H1 (cell line): ENCODE data around the gene CARD11. TPM values are rescaled to one million over a fixed set of nuclear protein-coding genes. Genes with fewer than 3 reads are reported as not detected.

Source experiments
- CTCF ChIA-PET: fragments of 300-600 bp; sonication (Branson Sonifier 250); formaldehyde crosslinking; loops from one replicate; lab custom pipeline; 2021; ENCODE audit not compliant: partially characterized antibody; lab: Charles Lee
- POLR2A ChIA-PET: fragments of 300-600 bp; sonication (Branson Sonifier 250); formaldehyde crosslinking; loops from one replicate; lab custom pipeline; 2021; ENCODE audit warnings: inconsistent platforms; ENCODE audit not compliant: partially characterized antibody; lab: Charles Lee
- DNase-seq, 2 experiments: peaks; one replicate each; pipeline versions ENCODE4 v3.0.0 to v3.0.0-alpha.2; 2010 to 2022; ENCODE audit warnings: low spot score in 2 of 2, low read depth in 1 of 2, mixed read lengths in 1 of 2
- FAIRE-seq: peaks from 2 replicates; lab custom pipeline; 2011; peaks lifted over from hg19 to GRCh38; lab: Jason Lieb, UNC
- H2AFZ ChIP-seq: 2 replicates; pipeline ENCODE4 v1.8.1; 2012; ENCODE audit warnings: low read length, inconsistent platforms
- H2AK5ac ChIP-seq: 2 replicates; pipeline ENCODE4 v1.6.1; 2013; ENCODE audit warnings: low read depth, low read length
- H2BK120ac ChIP-seq: replicated peaks from 2 replicates; pipeline ENCODE3; 2013; ENCODE audit warnings: low read depth, low read length, inconsistent platforms
- H2BK12ac ChIP-seq: 2 replicates; pipeline ENCODE4 v1.6.1; 2013; ENCODE audit warnings: low read depth, low read length
- H2BK15ac ChIP-seq: 2 replicates; pipeline ENCODE4 v1.6.1; 2013; ENCODE audit warnings: low read length
- H2BK20ac ChIP-seq: 2 replicates; pipeline ENCODE4 v1.6.1; 2013; ENCODE audit warnings: low read length
- H2BK5ac ChIP-seq: 2 replicates; pipeline ENCODE4 v1.6.1; 2013; ENCODE audit warnings: low read depth, low read length
- H3K14ac ChIP-seq: 2 replicates; pipeline ENCODE4 v1.6.1; 2013; ENCODE audit warnings: inconsistent platforms; ENCODE audit not compliant: insufficient read length
- H3K18ac ChIP-seq: 2 replicates; pipeline ENCODE4 v1.6.1; 2013; ENCODE audit warnings: low read length; ENCODE audit errors: extremely low read depth
- H3K23ac ChIP-seq: 2 replicates; pipeline ENCODE4 v1.6.1; 2013; ENCODE audit warnings: inconsistent platforms; ENCODE audit not compliant: insufficient read length
- H3K23me2 ChIP-seq: 2 replicates; pipeline ENCODE4 v1.6.1; 2013; ENCODE audit warnings: low read depth, low read length
- H3K27ac ChIP-seq: 2 replicates; pipeline ENCODE4 v1.6.1; 2011; ENCODE audit warnings: low read depth, low read length, inconsistent platforms
- H3K27me3 ChIP-seq, 4 experiments: replicated peaks in 1 of 4; 1 replicate in 1 of 4; 2 replicates in 3 of 4; pipeline versions ENCODE4 v1.6.1 to v1.8.1; 2011 to 2013; ENCODE audit warnings: low read length in 3 of 4, mild to moderate bottlenecking in 3 of 4, inconsistent platforms in 2 of 4, mixed read lengths in 2 of 4, moderate library complexity in 1 of 4; ENCODE audit not compliant: control insufficient read depth in 3 of 4, insufficient read depth in 3 of 4; ENCODE audit errors: extremely low read depth in 1 of 4
- H3K36me3 ChIP-seq, 4 experiments: 2 replicates each; pipeline versions ENCODE4 v1.6.1 to v1.8.1; 2011 to 2013; ENCODE audit warnings: mild to moderate bottlenecking in 4 of 4, low read length in 3 of 4, moderate library complexity in 2 of 4, control low read depth in 1 of 4, inconsistent platforms in 1 of 4; ENCODE audit not compliant: insufficient read depth in 4 of 4, control insufficient read depth in 2 of 4
- H3K4ac ChIP-seq: replicated peaks from 2 replicates; pipeline ENCODE3; 2013; ENCODE audit warnings: low read length, low read depth, mixed read lengths, inconsistent platforms; ENCODE audit not compliant: insufficient read length
- H3K4me1 ChIP-seq, 4 experiments: replicated peaks in 1 of 4; 1 replicate in 1 of 4; 2 replicates in 3 of 4; pipeline versions ENCODE4 v1.6.1 to v1.8.1; 2011 to 2013; ENCODE audit warnings: low read length in 3 of 4, inconsistent platforms in 2 of 4, mixed read lengths in 1 of 4; ENCODE audit not compliant: insufficient read depth in 4 of 4, control insufficient read depth in 3 of 4
- H3K4me2 ChIP-seq, 2 experiments: 2 replicates each; pipeline versions ENCODE4 v1.6.1 to v1.8.1; 2011 to 2013; ENCODE audit warnings: low read depth in 2 of 2, low read length in 2 of 2, control low read depth in 1 of 2, inconsistent platforms in 1 of 2, mild to moderate bottlenecking in 1 of 2; ENCODE audit not compliant: insufficient read depth in 1 of 2
- H3K4me3 ChIP-seq, 4 experiments: fragments of 200-600, 300-600 bp in 1 of 4; sonication (generic), shearing (Covaris generic), sonication (Bioruptor Twin) in 1 of 4; 2 replicates each; pipeline versions ENCODE4 v1.5.1 to v1.8.1; 2011 to 2016; ENCODE audit warnings: low read length in 4 of 4, low read depth in 3 of 4, control low read depth in 2 of 4, inconsistent platforms in 2 of 4, mild to moderate bottlenecking in 2 of 4, mixed read lengths in 1 of 4, moderate library complexity in 1 of 4; ENCODE audit not compliant: insufficient read depth in 2 of 4; ENCODE audit errors: extremely low read depth in 1 of 4
- H3K56ac ChIP-seq: replicated peaks from 2 replicates; pipeline ENCODE3; 2013; ENCODE audit warnings: low read depth, mild to moderate bottlenecking, mixed read lengths, low read length, inconsistent platforms; ENCODE audit not compliant: insufficient read length
- H3K79me1 ChIP-seq: 2 replicates; pipeline ENCODE4 v1.6.1; 2013; ENCODE audit warnings: low read depth, low read length, control low read depth
- H3K79me2 ChIP-seq, 2 experiments: 2 replicates each; pipeline versions ENCODE4 v1.6.1 to v1.8.1; 2012 to 2013; ENCODE audit warnings: low read length in 2 of 2, mild to moderate bottlenecking in 2 of 2, inconsistent platforms in 1 of 2; ENCODE audit not compliant: insufficient read depth in 2 of 2, control insufficient read depth in 1 of 2
- H3K9ac ChIP-seq, 4 experiments: replicated peaks in 1 of 4; 1 replicate in 1 of 4; 2 replicates in 3 of 4; pipeline versions ENCODE4 v1.6.1 to v1.8.1; 2011 to 2013; ENCODE audit warnings: low read depth in 3 of 4, low read length in 3 of 4, control low read depth in 2 of 4, mild to moderate bottlenecking in 2 of 4, moderate library complexity in 2 of 4, inconsistent platforms in 1 of 4; ENCODE audit errors: extremely low read depth in 1 of 4
- H3K9me3 ChIP-seq, 2 experiments: 2 replicates each; pipeline versions ENCODE4 v1.6.1 to v1.8.1; 2012 to 2013; ENCODE audit warnings: mild to moderate bottlenecking in 2 of 2, moderate library complexity in 2 of 2, control low read depth in 1 of 2, inconsistent platforms in 1 of 2, low read depth in 1 of 2, low read length in 1 of 2, mixed read lengths in 1 of 2; ENCODE audit not compliant: insufficient read depth in 2 of 2
- H4K20me1 ChIP-seq, 2 experiments: replicated peaks in 1 of 2; 2 replicates each; pipeline versions ENCODE3 to v1.8.1; 2011 to 2013; ENCODE audit warnings: inconsistent platforms in 2 of 2, low read length in 2 of 2, mild to moderate bottlenecking in 1 of 2; ENCODE audit not compliant: insufficient read depth in 2 of 2, control insufficient read depth in 1 of 2
- H4K5ac ChIP-seq: 2 replicates; pipeline ENCODE4 v1.6.1; 2013; ENCODE audit warnings: low read length, low read depth, mixed read lengths, inconsistent platforms; ENCODE audit not compliant: insufficient read length
- H4K8ac ChIP-seq: 2 replicates; pipeline ENCODE4 v1.8.0; 2013; ENCODE audit warnings: mild to moderate bottlenecking, moderate library complexity, low read length, inconsistent platforms; ENCODE audit not compliant: insufficient read depth; ENCODE audit errors: extremely low read depth
- H4K91ac ChIP-seq: replicated peaks from 2 replicates; pipeline ENCODE3; 2013; ENCODE audit warnings: low read length, mixed read lengths, inconsistent platforms; ENCODE audit not compliant: insufficient read length
- BACH1 ChIP-seq: IDR thresholded peaks from 2 replicates; pipeline ENCODE4 v1.6.1; 2012; ENCODE audit warnings: low read length, improper control_type of control experiment
- CBX8 ChIP-seq: fragments of 300-800, 300-1000 bp; sonication (generic); IDR thresholded peaks from 2 replicates; pipeline ENCODE4 v1.7.1; 2016; ENCODE audit warnings: low read depth, low read length, borderline replicate concordance
- CREB1 ChIP-seq: IDR thresholded peaks from 2 replicates; pipeline ENCODE4 v1.6.1; 2012; ENCODE audit warnings: inconsistent platforms
- E2F6 ChIP-seq: IDR thresholded peaks from 2 replicates; pipeline ENCODE4 v1.6.1; 2012; ENCODE audit warnings: inconsistent platforms
- EP300 ChIP-seq, 2 experiments: IDR thresholded peaks; 1 replicate in 1 of 2; 2 replicates in 1 of 2; pipeline ENCODE4 v1.6.1; 2011 to 2012; ENCODE audit warnings: low read depth in 2 of 2, low read length in 2 of 2, mild to moderate bottlenecking in 2 of 2, borderline replicate concordance in 1 of 2, inconsistent platforms in 1 of 2, moderate library complexity in 1 of 2
- HDAC2 ChIP-seq, 2 experiments: fragments of 300-600 bp in 1 of 2; sonication (generic) in 1 of 2; IDR thresholded peaks; 2 replicates each; pipeline ENCODE4 v1.6.1; 2011 to 2012; ENCODE audit warnings: low read depth in 2 of 2, low read length in 2 of 2, mild to moderate bottlenecking in 2 of 2, moderate library complexity in 2 of 2, borderline replicate concordance in 1 of 2, inconsistent platforms in 1 of 2
- MAFK ChIP-seq: IDR thresholded peaks from 2 replicates; pipeline ENCODE4 v1.6.1; 2012; ENCODE audit warnings: low read depth, mild to moderate bottlenecking, improper control_type of control experiment, low read length
- MAX ChIP-seq: IDR thresholded peaks from 2 replicates; pipeline ENCODE4 v1.6.1; 2012; ENCODE audit warnings: inconsistent platforms
- SP2 ChIP-seq: IDR thresholded peaks from 2 replicates; pipeline ENCODE4 v1.6.1; 2012; ENCODE audit warnings: mild to moderate bottlenecking, low read length, inconsistent platforms
- SUZ12 ChIP-seq: fragments of 200-600 bp; sonication (generic); IDR thresholded peaks from 2 replicates; pipeline ENCODE4 v1.6.1; 2012; ENCODE audit warnings: mild to moderate bottlenecking, inconsistent platforms, low read length, moderate library complexity, mixed read lengths
- TAF7 ChIP-seq: optimal IDR thresholded peaks from 2 replicates; pipeline ENCODE3; 2011; ENCODE audit warnings: low read depth, mild to moderate bottlenecking, inconsistent platforms, low read length, moderate library complexity, borderline replicate concordance
- USF2 ChIP-seq: IDR thresholded peaks from 2 replicates; pipeline ENCODE4 v1.6.1; 2011; ENCODE audit warnings: low read length, improper control_type of control experiment
- WGBS, 2 experiments: shearing (Covaris generic) in 1 of 2; methylation state at CpG; one replicate each; pipeline versions ENCODE4 v1.1.6 to v1.1.7; 2013 to 2015; ENCODE audit warnings: low lambda C conversion rate in 2 of 2, mixed read lengths in 2 of 2, inconsistent platforms in 1 of 2, low coverage in 1 of 2, missing lambda C conversion rate in 1 of 2; ENCODE audit not compliant: insufficient replicate concordance in 2 of 2, insufficient coverage in 1 of 2, insufficient read length in 1 of 2; ENCODE audit errors: extremely low coverage in 1 of 2, missing lambda C conversion rate in 1 of 2; 5-methylcytosine and 5-hydroxymethylcytosine counted together
- polyA plus RNA-seq, 7 experiments: library from polyadenylated mRNA; depleted of rRNA in 3 of 7; stranded (reverse) in 5 of 7; unstranded in 2 of 7; fragments of >200 nt in 5 of 7; fragments of 200-250 nt in 2 of 7; gene quantifications; 1 replicate in 5 of 7; 2 replicates in 1 of 7; 4 replicates in 1 of 7; pipeline versions ENCODE4 v1.2.1 to v1.2.3, GENCODE V29; 2011 to 2013; ENCODE audit warnings: missing spikeins in 2 of 7, mixed read lengths in 2 of 7
- total RNA-seq: library from RNA; stranded (reverse); fragmentation: NEBNext Ultra II Directional; extraction: Animal tissue kit (Norgen Biotek cat#: 25700); gene quantifications from 2 replicates; pipeline ENCODE4 v1.2.1, GENCODE V29; 2021

CARD11 gene
- total and polyA plus RNA-seq, 2 of the 8 experiments (the other 6 are each of a cell fraction or from before 2014, with no cell fraction given): 12.6 to 29.8 TPM

DNA sequence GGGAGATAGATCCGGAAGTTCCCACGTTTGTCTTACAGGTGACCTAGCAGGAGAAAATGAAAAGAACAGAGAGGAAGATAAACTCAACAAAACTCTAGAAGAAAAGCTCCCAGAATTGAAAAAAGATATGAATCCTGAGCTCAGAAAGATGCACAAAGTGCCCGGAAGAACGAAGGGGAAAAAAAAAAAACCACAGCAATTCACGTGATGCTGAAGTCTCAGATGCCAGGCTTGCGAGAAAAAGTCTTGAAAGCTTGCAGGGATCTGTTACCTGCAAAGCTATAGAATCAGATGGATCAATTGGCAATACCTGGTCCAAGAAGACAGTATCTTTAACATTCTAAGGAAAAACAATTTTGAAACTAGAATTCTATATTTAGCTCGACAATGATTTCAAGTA lies 33.5 kb downstream of the CARD11 start:
- H3K79me1 ChIP-seq: no peaks in the 10 kb centered on the region; the same call in 1 of the 2 replicates
- H2BK120ac ChIP-seq: no peak overlapping the region
- H3K23me2 ChIP-seq: no peaks in the 10 kb centered on the region; the same call in 1 of the 2 replicates
- no peak for DNase-seq
- H3K27ac ChIP-seq: no peak overlapping the region
- H2BK15ac ChIP-seq: no peak overlapping the region
- ChIA-PET CTCF (interaction anchor here (0.6 to 0.7 kb wide), 2 partner anchors 56 to 100 kb away, joined by 3 read pairs; no protein-coding TSS in a partner anchor), POLR2A (no interaction called here)
- 80% methylated on average over 7 of the region's 7 CpGs; no CpG with 5 or more reads in 1 of the 2 experiments for WGBS, 2 experiments
- no peak overlapping the region for H3K4ac ChIP-seq
- H3K36me3 ChIP-seq: no peaks in the 10 kb centered on the region
- H3K14ac ChIP-seq: no peak overlapping the region
- no peak overlapping the region for H3K56ac ChIP-seq
- no peak for FAIRE-seq
- H4K20me1 ChIP-seq: no peaks in the 10 kb centered on the region
- no peaks in the 10 kb centered on the region for H3K27me3 ChIP-seq
- H3K9ac ChIP-seq: no peak overlapping the region
- no peak overlapping the region for H2BK20ac ChIP-seq
- no peak overlapping the region for H2AFZ ChIP-seq
- H2BK12ac ChIP-seq: no peak overlapping the region
- no peak overlapping the region for H2AK5ac ChIP-seq
- H3K4me1 ChIP-seq: no peaks in the 10 kb centered on the region
- no peaks in the 10 kb centered on the region for H3K9me3 ChIP-seq
- H3K18ac ChIP-seq: no peak overlapping the region
- H3K23ac ChIP-seq: no peak overlapping the region
- no peak overlapping the region for H3K4me2 ChIP-seq
- no peak overlapping the region for H2BK5ac ChIP-seq
- no peak overlapping the region for H4K8ac ChIP-seq
- H3K79me2 ChIP-seq: no peaks in the 10 kb centered on the region
- H4K91ac ChIP-seq: no peak overlapping the region
- no peak overlapping the region for H4K5ac ChIP-seq
- H3K4me3 ChIP-seq: no peak overlapping the region
- TF ChIP-seq USF2 (no peak), E2F6 (no peak), BACH1 (no peak), MAFK (no peak), CREB1 (no peak), CBX8 (no peak), HDAC2 (IDR thresholded peaks at IDR 0.05; ENCODE audit: borderline replicate concordance in 1 of 2, low read depth in 2 of 2, low read length in 2 of 2) (no peak), SUZ12 (no peak), SP2 (no peak), TAF7 (no peak), EP300 (IDR thresholded peaks at IDR 0.05; ENCODE audit: borderline replicate concordance in 1 of 2, low read depth in 2 of 2, low read length in 2 of 2) (no peak), MAX (no peak)
